Measurements from ENCODE around the gene SLC12A2.

SLC12A2 gene

DNA sequence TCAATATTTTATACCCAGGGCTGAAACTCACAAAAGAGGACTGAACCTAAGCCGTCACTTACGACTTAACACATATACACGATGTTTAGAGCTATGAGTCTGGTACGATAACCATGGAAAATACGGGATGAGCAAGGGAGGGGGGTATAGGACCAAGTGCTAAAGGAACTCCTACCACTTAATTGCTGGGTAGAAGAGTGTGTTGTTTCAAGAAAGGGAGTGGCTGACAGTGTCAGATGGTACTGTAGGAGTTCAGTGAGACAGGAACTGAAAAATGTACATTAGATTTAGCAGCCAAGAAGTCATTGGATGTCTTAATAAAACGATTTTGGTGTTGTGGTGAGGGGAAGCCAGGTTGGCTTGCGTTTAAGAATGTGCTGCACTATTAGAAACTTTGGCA, 21.6 kb downstream of the SLC12A2 start:
- no peak overlapping the region for H3K27ac ChIP-seq
- H3K4me3 ChIP-seq = no peak overlapping the region
- TF ChIP-seq, protein P1, sequence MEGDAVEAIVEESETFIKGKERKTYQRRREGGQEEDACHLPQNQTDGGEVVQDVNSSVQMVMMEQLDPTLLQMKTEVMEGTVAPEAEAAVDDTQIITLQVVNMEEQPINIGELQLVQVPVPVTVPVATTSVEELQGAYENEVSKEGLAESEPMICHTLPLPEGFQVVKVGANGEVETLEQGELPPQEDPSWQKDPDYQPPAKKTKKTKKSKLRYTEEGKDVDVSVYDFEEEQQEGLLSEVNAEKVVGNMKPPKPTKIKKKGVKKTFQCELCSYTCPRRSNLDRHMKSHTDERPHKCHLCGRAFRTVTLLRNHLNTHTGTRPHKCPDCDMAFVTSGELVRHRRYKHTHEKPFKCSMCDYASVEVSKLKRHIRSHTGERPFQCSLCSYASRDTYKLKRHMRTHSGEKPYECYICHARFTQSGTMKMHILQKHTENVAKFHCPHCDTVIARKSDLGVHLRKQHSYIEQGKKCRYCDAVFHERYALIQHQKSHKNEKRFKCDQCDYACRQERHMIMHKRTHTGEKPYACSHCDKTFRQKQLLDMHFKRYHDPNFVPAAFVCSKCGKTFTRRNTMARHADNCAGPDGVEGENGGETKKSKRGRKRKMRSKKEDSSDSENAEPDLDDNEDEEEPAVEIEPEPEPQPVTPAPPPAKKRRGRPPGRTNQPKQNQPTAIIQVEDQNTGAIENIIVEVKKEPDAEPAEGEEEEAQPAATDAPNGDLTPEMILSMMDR (IDR thresholded peaks at IDR 0.05) = no peak
- no peak for DNase-seq (ENCODE audit: low spot score)

DNA sequence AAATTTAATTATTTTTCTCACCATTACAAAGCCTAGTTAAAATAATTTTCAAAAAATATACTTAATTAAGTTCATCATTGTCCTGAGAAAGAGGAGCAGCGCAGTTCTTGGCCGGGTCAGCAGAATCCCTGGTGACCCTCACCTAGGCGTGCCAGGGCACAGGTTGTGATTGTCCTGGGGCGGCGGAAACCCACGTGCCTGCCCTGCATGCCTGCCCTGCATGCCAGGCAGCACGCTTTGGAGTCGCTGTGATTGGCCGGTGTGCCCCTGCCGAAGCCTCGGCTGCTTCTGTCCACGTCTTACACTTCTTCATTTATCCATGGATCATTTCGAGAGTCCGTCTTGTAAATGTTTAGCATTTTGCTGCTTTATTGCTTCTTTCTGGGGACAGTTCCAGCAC, 25.6 kb downstream of the SLC12A2 start:
- no peak for DNase-seq (ENCODE audit: low spot score)
- H3K4me3 ChIP-seq = no peak overlapping the region
- TF ChIP-seq, protein P1 (IDR thresholded peaks at IDR 0.05) = no peak
- no peak overlapping the region for H3K27ac ChIP-seq

DNA sequence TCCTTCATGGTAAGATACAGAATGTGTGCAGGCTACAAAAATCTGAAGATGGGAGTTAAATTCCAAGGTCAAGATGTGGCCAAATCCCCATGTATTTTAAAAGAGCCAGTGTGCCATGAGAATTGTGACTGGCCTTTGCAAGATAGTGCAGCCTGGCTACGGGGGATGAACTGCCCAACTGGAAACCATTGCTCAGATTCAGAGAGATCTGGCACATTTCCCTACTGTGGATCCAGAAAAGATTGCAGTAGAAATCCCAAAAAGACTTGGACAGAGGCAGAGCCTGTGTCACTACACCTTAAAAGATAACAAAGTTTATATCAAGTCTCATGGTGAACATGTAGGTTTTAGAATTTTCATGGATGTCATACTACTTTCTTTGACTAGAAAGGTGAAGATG, 26.2 kb downstream of the SLC12A2 start:
- TF ChIP-seq, protein P1 (IDR thresholded peaks at IDR 0.05) = no peak
- Histone ChIP-seq H3K4me3 (no peak overlapping the region), H3K27ac (no peak overlapping the region)
- DNase-seq (ENCODE audit: low spot score) = no peak

DNA sequence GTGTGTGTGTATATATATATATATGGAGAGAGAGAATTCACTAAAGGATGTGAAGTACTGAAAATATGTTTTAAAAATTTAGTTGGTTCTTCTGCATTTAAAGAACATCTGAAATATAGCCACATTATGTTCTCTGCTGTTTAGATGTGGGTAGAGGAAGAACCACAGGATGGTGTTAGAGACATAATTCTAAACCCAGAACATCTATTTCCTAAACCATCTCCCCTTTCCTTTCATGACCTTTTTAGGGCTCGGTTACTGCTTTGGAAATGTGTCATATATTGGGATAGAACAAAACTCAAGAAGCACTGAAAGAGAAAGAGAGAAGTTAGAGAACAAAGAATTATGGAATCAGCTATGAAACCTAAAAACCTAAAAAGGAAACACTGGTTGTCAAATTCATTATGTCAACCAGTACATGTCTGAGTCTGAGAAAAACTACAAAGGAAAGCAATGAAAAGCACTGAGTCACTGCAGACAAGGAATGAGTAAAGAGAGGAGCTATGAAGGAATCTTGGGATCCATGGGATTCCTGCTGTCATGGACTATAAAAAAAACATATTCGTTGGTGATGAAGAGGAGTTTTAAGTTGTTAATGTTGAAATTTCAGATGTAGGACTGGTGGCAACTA, 28.4 kb downstream of the SLC12A2 start:
- no peak overlapping the region for H3K4me3 ChIP-seq
- TF ChIP-seq, protein P1 (IDR thresholded peaks at IDR 0.05) = no peak
- H3K27ac ChIP-seq = no peak overlapping the region
- no peak for DNase-seq (ENCODE audit: low spot score)

DNA sequence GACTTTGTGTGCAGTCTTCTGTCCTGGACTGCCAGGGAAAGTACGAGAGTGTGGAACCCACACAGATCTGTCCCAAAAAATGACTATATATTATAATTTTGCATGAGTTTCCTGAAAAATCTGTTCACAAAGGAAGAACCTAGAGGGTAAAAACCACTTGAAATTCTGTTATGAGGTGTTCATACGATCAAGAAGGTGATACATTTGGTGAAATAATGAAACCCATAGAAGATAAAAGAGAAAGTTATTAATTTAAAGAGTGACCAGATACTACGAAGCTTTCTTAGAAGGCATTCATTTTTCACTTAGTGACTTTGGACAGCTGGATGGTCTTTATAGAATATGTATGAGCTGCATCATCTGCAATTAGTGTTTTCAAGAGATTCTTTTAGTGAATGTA, 32.9 kb downstream of the SLC12A2 start:
- DNase-seq (ENCODE audit: low spot score) = no peak
- Histone ChIP-seq H3K4me3 (no peak overlapping the region), H3K27ac (no peak overlapping the region)
- TF ChIP-seq, protein P1 (IDR thresholded peaks at IDR 0.05) = no peak

DNA sequence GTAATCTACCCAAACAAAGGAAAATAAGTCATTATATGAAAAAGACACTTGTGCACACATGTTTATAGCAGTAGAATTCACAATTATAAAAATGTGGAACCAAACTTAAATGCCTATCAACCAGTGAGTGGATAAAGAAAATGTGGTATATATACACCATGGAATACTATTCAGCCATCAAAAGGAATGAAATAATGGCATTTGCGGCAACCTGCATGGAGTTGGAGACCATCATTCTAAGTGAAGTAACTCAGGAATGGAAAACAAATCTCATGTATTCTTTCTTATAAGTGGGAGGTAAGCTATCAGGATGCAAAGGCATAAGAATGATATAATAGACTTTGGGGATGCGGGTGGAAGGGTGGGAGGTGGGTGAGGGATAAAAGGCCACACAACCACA, 34.6 kb downstream of the SLC12A2 start:
- Histone ChIP-seq H3K4me3 (no peak overlapping the region), H3K27ac (no peak overlapping the region)
- DNase-seq (ENCODE audit: low spot score) = no peak
- TF ChIP-seq, protein P1 (IDR thresholded peaks at IDR 0.05) = no peak

DNA sequence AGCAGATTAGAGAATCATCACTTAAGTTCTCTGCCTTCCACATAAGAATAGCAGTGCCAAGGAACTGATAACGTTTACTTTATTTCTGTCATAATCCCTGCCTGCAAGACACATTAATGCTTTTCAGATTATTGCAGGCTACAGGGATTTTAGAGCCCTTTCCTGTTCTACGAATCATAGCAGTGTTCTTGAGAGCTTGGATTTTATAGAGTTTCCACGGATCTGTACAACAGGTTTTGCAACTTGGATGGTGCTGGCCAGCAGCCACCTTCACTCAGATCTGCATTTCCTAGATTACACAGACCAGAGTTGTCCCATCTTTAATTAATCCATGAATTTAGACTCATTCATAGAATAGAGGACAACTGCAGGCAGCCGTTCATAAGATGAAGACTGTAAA, 38.1 kb downstream of the SLC12A2 start:
- Histone ChIP-seq H3K4me3 (no peak overlapping the region), H3K27ac (no peak overlapping the region)
- TF ChIP-seq, protein P1 (IDR thresholded peaks at IDR 0.05) = no peak
- DNase-seq (ENCODE audit: low spot score) = no peak
